Gastroesophageal sphincter (tissue), 4 donors: ENCODE data around the gene FSTL5. TPM values are rescaled to one million over a fixed set of nuclear protein-coding genes. Genes with fewer than 3 reads are reported as not detected.

Experiments used
- ATAC-seq: fragments of 150-250 bp; one replicate; pipeline ENCODE4 v1.9.1; 2016; ENCODE audit warnings: mild to moderate bottlenecking, moderate library complexity
- H3K27ac ChIP-seq, 4 donors: fragments of 200-600 bp; sonication (generic) in 3 of 4; 1 replicate in 3 of 4; 2 replicates in 1 of 4; pipeline ENCODE4 v1.5.1; 2016 to 2019
- H3K27me3 ChIP-seq: fragments of 200-600 bp; sonication (generic); one replicate; pipeline ENCODE4 v1.5.1; 2019
- H3K36me3 ChIP-seq, 2 donors: fragments of 200-600 bp; sonication (generic); one replicate each; pipeline ENCODE4 v1.5.1; 2019; ENCODE audit warnings: control low read depth in 1 of 2
- H3K4me1 ChIP-seq, 3 donors: fragments of 200-600 bp; sonication (generic); 1 replicate in 2 of 3; 2 replicates in 1 of 3; pipeline ENCODE4 v1.5.1; 2016 to 2019; ENCODE audit warnings: control low read depth in 2 of 3
- H3K4me3 ChIP-seq, 2 donors: fragments of 200-600 bp; sonication (generic); one replicate each; pipeline ENCODE4 v1.5.1; 2019; ENCODE audit warnings: mild to moderate bottlenecking in 1 of 2, moderate library complexity in 1 of 2
- H3K9me3 ChIP-seq, 3 donors: fragments of 200-600 bp; sonication (generic); one replicate each; pipeline ENCODE4 v1.5.1; 2017 to 2019; ENCODE audit warnings: control low read depth in 2 of 3
- CTCF ChIP-seq, 4 experiments: fragments of 200-600 bp in 2 of 4; fragments of 450-650 bp in 2 of 4; sonication (generic) in 1 of 4; IDR thresholded peaks; one replicate each; pipeline ENCODE4 v1.5.1; 2017 to 2019; ENCODE audit warnings: antibody characterized with exemption in 4 of 4, mild to moderate bottlenecking in 2 of 4, moderate library complexity in 2 of 4
- EP300 ChIP-seq: sonication (generic); formaldehyde crosslinking; IDR thresholded peaks from one replicate; pipeline ENCODE4 v1.6.1; 2017; ENCODE audit warnings: antibody characterized with exemption, mild to moderate bottlenecking
- POLR2A ChIP-seq, 2 donors: fragments of 450-650 bp; IDR thresholded peaks; one replicate each; pipeline ENCODE4 v1.6.1; 2017; ENCODE audit warnings: antibody characterized with exemption in 2 of 2, mild to moderate bottlenecking in 2 of 2, moderate library complexity in 1 of 2
- POLR2AphosphoS5 ChIP-seq: sonication (generic); formaldehyde crosslinking; IDR thresholded peaks from one replicate; pipeline ENCODE4 v1.6.1; 2017; ENCODE audit warnings: antibody characterized with exemption
- WGBS, 2 donors: methylation state at CpG; one replicate each; pipeline ENCODE4 v1.1.5; 2018; ENCODE audit warnings: low coverage in 1 of 2; 5-methylcytosine and 5-hydroxymethylcytosine counted together
- total RNA-seq, 4 donors: library from RNA; depleted of rRNA; stranded (reverse); fragments of >200 nt; gene quantifications; one replicate each; pipeline ENCODE4 v1.1.0, GENCODE V29; 2016

The FSTL5 gene
- total RNA-seq, 4 donors from 2014 or later, result 0.27 to 0.57 TPM; not detected in 2

GRCh38 chr4:161920304-161921052 lies 243.3 kb downstream of the FSTL5 start:
- Histone ChIP-seq H3K4me1 (no peaks in the 10 kb centered on the region), H3K27me3 (no peaks in the 10 kb centered on the region), H3K4me3 (no peak overlapping the region), H3K36me3 (no peaks in the 10 kb centered on the region), H3K27ac (no peak overlapping the region), H3K9me3 (no peaks in the 10 kb centered on the region)
- 40 to 67% methylated on average over 1 to 3 of the region's 3 CpGs for WGBS, 2 donors
- ATAC-seq, result no peak
- TF ChIP-seq CTCF (IDR thresholded peaks at IDR 0.05) (no peak), EP300 (no peak), POLR2A (IDR thresholded peaks at IDR 0.05) (no peak), POLR2AphosphoS5 (no peak)

- Histone ChIP-seq H3K36me3 (no peaks in the 10 kb centered on the region), H3K9me3 (no peaks in the 10 kb centered on the region), H3K4me1 (no peaks in the 10 kb centered on the region), H3K27me3 (no peaks in the 10 kb centered on the region), H3K4me3 (no peak overlapping the region), H3K27ac (no peak overlapping the region)
- ATAC-seq, result no peak
- 49 to 55% methylated on average over 3 of the region's 3 CpGs for WGBS, 2 donors
- TF ChIP-seq CTCF (IDR thresholded peaks at IDR 0.05), result no peak
Measured at GRCh38 chr4:161919442-161920220, 244.2 kb downstream of the FSTL5 start.

GRCh38 chr4:161916035-161916434 lies 247.8 kb downstream of the FSTL5 start:
- Histone ChIP-seq H3K27me3 (no peaks in the 10 kb centered on the region), H3K9me3 (no peaks in the 10 kb centered on the region), H3K27ac (no peak overlapping the region), H3K36me3 (no peaks in the 10 kb centered on the region), H3K4me3 (no peak overlapping the region), H3K4me1 (no peaks in the 10 kb centered on the region)
- 52 to 100% methylated on average over 1 of the region's 1 CpG for WGBS, 2 donors
- no peak for ATAC-seq
- TF ChIP-seq CTCF (IDR thresholded peaks at IDR 0.05) (no peak), EP300 (no peak), POLR2AphosphoS5 (no peak), POLR2A (IDR thresholded peaks at IDR 0.05) (no peak)

GRCh38 chr4:161907590-161907955 lies 256.2 kb downstream of the FSTL5 start:
- Histone ChIP-seq H3K36me3 (no peaks in the 10 kb centered on the region), H3K9me3 (no peaks in the 10 kb centered on the region), H3K27me3 (no peaks in the 10 kb centered on the region), H3K27ac (no peak overlapping the region), H3K4me1 (no peaks in the 10 kb centered on the region), H3K4me3 (no peak overlapping the region)
- ATAC-seq, result no peak
- TF ChIP-seq EP300 (no peak), POLR2AphosphoS5 (no peak), POLR2A (IDR thresholded peaks at IDR 0.05) (no peak), CTCF (IDR thresholded peaks at IDR 0.05) (no peak)
- 65 to 71% methylated on average over 2 of the region's 2 CpGs for WGBS, 2 donors
